H9 (cell line): ENCODE data around the gene IRAK1BP1. TPM values are rescaled to one million over a fixed set of nuclear protein-coding genes. Genes with fewer than 3 reads are reported as not detected.

Source experiments
- DNase-seq: peaks from one replicate; pipeline ENCODE4 v3.0.0-alpha.2; 2017
- H2AFZ ChIP-seq: one replicate; pipeline ENCODE4 v1.6.1; 2013; ENCODE audit warnings: mild to moderate bottlenecking, low read length, control low read depth, moderate library complexity
- H2AK5ac ChIP-seq: 2 replicates; pipeline ENCODE4 v1.6.1; 2013; ENCODE audit warnings: low read length, control low read depth, mixed read lengths; ENCODE audit not compliant: insufficient read length
- H2BK120ac ChIP-seq: one replicate; pipeline ENCODE4 v1.6.1; 2013; ENCODE audit warnings: low read depth, mild to moderate bottlenecking, low read length, control low read depth, inconsistent platforms; ENCODE audit not compliant: poor library complexity, severe bottlenecking
- H2BK12ac ChIP-seq: 2 replicates; pipeline ENCODE4 v1.6.1; 2013; ENCODE audit warnings: low read length, control low read depth, mixed read lengths, low read depth; ENCODE audit not compliant: insufficient read length
- H2BK15ac ChIP-seq: 2 replicates; pipeline ENCODE4 v1.6.1; 2013; ENCODE audit warnings: low read depth, low read length, control low read depth
- H2BK20ac ChIP-seq: one replicate; pipeline ENCODE4 v1.6.1; 2013; ENCODE audit warnings: low read depth, mild to moderate bottlenecking, low read length, control low read depth, inconsistent platforms; ENCODE audit not compliant: poor library complexity, severe bottlenecking
- H2BK5ac ChIP-seq: 2 replicates; pipeline ENCODE4 v1.6.1; 2013; ENCODE audit warnings: low read length, control low read depth, mixed read lengths; ENCODE audit not compliant: insufficient read length
- H3K14ac ChIP-seq: 2 replicates; pipeline ENCODE4 v1.6.1; 2013; ENCODE audit warnings: low read length, control low read depth; ENCODE audit not compliant: insufficient read depth
- H3K18ac ChIP-seq: 2 replicates; pipeline ENCODE4 v1.6.1; 2013; ENCODE audit warnings: low read depth, mild to moderate bottlenecking, mixed read lengths, low read length, control low read depth; ENCODE audit not compliant: insufficient read length
- H3K23ac ChIP-seq: 2 replicates; pipeline ENCODE4 v1.6.1; 2013; ENCODE audit warnings: low read length, control low read depth, mixed read lengths, low read depth; ENCODE audit not compliant: insufficient read length
- H3K23me2 ChIP-seq: 2 replicates; pipeline ENCODE4 v1.6.1; 2013; ENCODE audit warnings: low read depth, mild to moderate bottlenecking, mixed read lengths, low read length, control low read depth; ENCODE audit not compliant: insufficient read length, poor library complexity, severe bottlenecking
- H3K27ac ChIP-seq: 2 replicates; pipeline ENCODE4 v1.5.1; 2013; ENCODE audit warnings: low read length, control low read depth, mixed read lengths, low read depth; ENCODE audit not compliant: insufficient read length
- H3K27me3 ChIP-seq: 2 replicates; pipeline ENCODE4 v1.6.1; 2013; ENCODE audit warnings: low read length, control low read depth, inconsistent platforms; ENCODE audit not compliant: insufficient read depth
- H3K4ac ChIP-seq: 2 replicates; pipeline ENCODE4 v1.6.1; 2013; ENCODE audit warnings: low read depth, mild to moderate bottlenecking, control low read depth, inconsistent platforms, low read length, moderate library complexity
- H3K4me1 ChIP-seq: 2 replicates; pipeline ENCODE4 v1.6.1; 2013; ENCODE audit warnings: low read length, control low read depth, inconsistent platforms; ENCODE audit not compliant: insufficient read depth
- H3K4me2 ChIP-seq: 2 replicates; pipeline ENCODE4 v1.6.1; 2013; ENCODE audit warnings: low read length, control low read depth, mixed read lengths; ENCODE audit not compliant: insufficient read length, insufficient read depth
- H3K56ac ChIP-seq: 2 replicates; pipeline ENCODE4 v1.6.1; 2013; ENCODE audit warnings: low read depth, mild to moderate bottlenecking, mixed read lengths, low read length, control low read depth; ENCODE audit not compliant: insufficient read length
- H3K79me1 ChIP-seq: 2 replicates; pipeline ENCODE4 v1.6.1; 2013; ENCODE audit warnings: low read depth, mild to moderate bottlenecking, moderate library complexity, low read length, control low read depth, inconsistent platforms; ENCODE audit not compliant: insufficient read depth, poor library complexity, severe bottlenecking
- H3K79me2 ChIP-seq: 2 replicates; pipeline ENCODE4 v1.6.1; 2013; ENCODE audit warnings: low read length, control low read depth, inconsistent platforms; ENCODE audit not compliant: insufficient read depth
- H3K9ac ChIP-seq: 2 replicates; pipeline ENCODE4 v1.6.1; 2013; ENCODE audit warnings: low read length, control low read depth, mixed read lengths; ENCODE audit not compliant: insufficient read length; ENCODE audit errors: extremely low read depth
- H3K9me3 ChIP-seq: one replicate; pipeline ENCODE4 v1.6.1; 2013; ENCODE audit warnings: low read depth, low read length, inconsistent platforms; ENCODE audit not compliant: control insufficient read depth
- H3T11ph ChIP-seq: one replicate; pipeline ENCODE4 v1.6.1; 2013; ENCODE audit warnings: mild to moderate bottlenecking, low read length, control low read depth, inconsistent platforms
- H4K20me1 ChIP-seq: one replicate; pipeline ENCODE4 v1.6.1; 2013; ENCODE audit not compliant: control insufficient read depth, insufficient read length, insufficient read depth
- H4K5ac ChIP-seq: 2 replicates; pipeline ENCODE4 v1.6.1; 2013; ENCODE audit warnings: low read depth, mild to moderate bottlenecking, mixed read lengths, low read length, control low read depth; ENCODE audit not compliant: insufficient read length
- H4K8ac ChIP-seq: replicated peaks from 2 replicates; pipeline ENCODE4 v1.6.1; 2013; ENCODE audit warnings: low read length, control low read depth, mixed read lengths, low read depth; ENCODE audit not compliant: insufficient read length
- H4K91ac ChIP-seq: 2 replicates; pipeline ENCODE4 v1.6.1; 2013; ENCODE audit warnings: low read depth, mild to moderate bottlenecking, moderate library complexity, mixed read lengths, low read length, control low read depth; ENCODE audit not compliant: insufficient read length
- H3K27ac Mint-ChIP-seq, 3 experiments: 2 replicates in 2 of 3; 3 replicates in 1 of 3; pipeline ENCODE4 v1.8.0; 2020 to 2021; ENCODE audit warnings: mixed read lengths in 3 of 3, mild to moderate bottlenecking in 1 of 3, moderate library complexity in 1 of 3
- H3K27me3 Mint-ChIP-seq: 2 replicates; pipeline ENCODE4 v1.8.0; 2021; ENCODE audit warnings: low read depth, mild to moderate bottlenecking, moderate library complexity, mixed read lengths
- H3K36me3 Mint-ChIP-seq, 3 experiments: 2 replicates in 2 of 3; 3 replicates in 1 of 3; pipeline ENCODE4 v1.8.0; 2020 to 2021; ENCODE audit warnings: low read depth in 3 of 3, mixed read lengths in 3 of 3; ENCODE audit not compliant: insufficient read depth in 1 of 3
- H3K4me1 Mint-ChIP-seq, 2 experiments: 2 replicates each; pipeline ENCODE4 v1.8.0; 2020; ENCODE audit warnings: mixed read lengths in 2 of 2
- H3K4me3 Mint-ChIP-seq, 2 experiments: 2 replicates in 1 of 2; 3 replicates in 1 of 2; pipeline ENCODE4 v1.8.0; 2020 to 2021; ENCODE audit warnings: mild to moderate bottlenecking in 2 of 2, mixed read lengths in 2 of 2, moderate library complexity in 1 of 2
- H3K9me3 Mint-ChIP-seq, 2 experiments: 2 replicates in 1 of 2; 3 replicates in 1 of 2; pipeline ENCODE4 v1.8.0; 2020; ENCODE audit warnings: mild to moderate bottlenecking in 2 of 2, mixed read lengths in 2 of 2, moderate library complexity in 1 of 2
- WGBS: extraction: QIAGEN DNeasy Blood & Tissue Kit; methylation state at CpG from one replicate; pipeline ENCODE4 v1.1.7; 2013; ENCODE audit warnings: missing lambda C conversion rate, low lambda C conversion rate, mixed read lengths; ENCODE audit not compliant: insufficient read length; ENCODE audit errors: extremely low coverage; 5-methylcytosine and 5-hydroxymethylcytosine counted together
- total RNA-seq: library from RNA; stranded (reverse); gene quantifications from 2 replicates; pipeline ENCODE4 v1.2.1, GENCODE V29; 2021
- TF ChIP-seq, protein P1 (sequence below): fragments of 200-600 bp; sonication (generic); conservative IDR thresholded peaks from 3 replicates; pipeline ENCODE4 v1.8.0; 2021; ENCODE audit warnings: antibody characterized with exemption, mild to moderate bottlenecking

The IRAK1BP1 gene
- total RNA-seq, 1 experiment from 2014 or later, result 3.8 TPM

GRCh38 chr6:78829407-78829806 lies 37.9 kb upstream of the IRAK1BP1 start:
- Histone ChIP-seq H4K5ac (no peak overlapping the region), H3K18ac (no peak overlapping the region), H3K79me1 (no peaks in the 10 kb centered on the region), H3K4me2 (no peak overlapping the region), H3K23me2 (no peaks in the 10 kb centered on the region), H2AFZ (no peak overlapping the region), H4K8ac (no peak overlapping the region), H3K4ac (no peak overlapping the region), H3T11ph (no peak overlapping the region), H4K20me1 (no peaks in the 10 kb centered on the region), H3K14ac (no peak overlapping the region), H3K4me1 (no peaks in the 10 kb centered on the region), H2BK15ac (no peak overlapping the region), H4K91ac (no peak overlapping the region), H2BK20ac (no peak overlapping the region), H3K27ac (no peak overlapping the region), H3K9me3 (no peaks in the 10 kb centered on the region), H3K23ac (no peak overlapping the region), H2BK120ac (no peak overlapping the region), H2BK5ac (no peak overlapping the region), H3K27me3 (no peaks in the 10 kb centered on the region), H3K9ac (no peak overlapping the region), H3K56ac (no peak overlapping the region), H3K79me2 (no peaks in the 10 kb centered on the region), H2AK5ac (no peak overlapping the region), H2BK12ac (no peak overlapping the region)
- no peak overlapping the region for H3K27ac Mint-ChIP-seq
- no peaks in the 10 kb centered on the region for H3K4me1 Mint-ChIP-seq
- DNase-seq, result no peak
- H3K36me3 Mint-ChIP-seq, result no peaks in the 10 kb centered on the region
- no peaks in the 10 kb centered on the region for H3K9me3 Mint-ChIP-seq
- H3K27me3 Mint-ChIP-seq, result peaks cover 7% of the 10 kb centered on the region
- H3K4me3 Mint-ChIP-seq, result no peak overlapping the region
- TF ChIP-seq, protein P1, sequence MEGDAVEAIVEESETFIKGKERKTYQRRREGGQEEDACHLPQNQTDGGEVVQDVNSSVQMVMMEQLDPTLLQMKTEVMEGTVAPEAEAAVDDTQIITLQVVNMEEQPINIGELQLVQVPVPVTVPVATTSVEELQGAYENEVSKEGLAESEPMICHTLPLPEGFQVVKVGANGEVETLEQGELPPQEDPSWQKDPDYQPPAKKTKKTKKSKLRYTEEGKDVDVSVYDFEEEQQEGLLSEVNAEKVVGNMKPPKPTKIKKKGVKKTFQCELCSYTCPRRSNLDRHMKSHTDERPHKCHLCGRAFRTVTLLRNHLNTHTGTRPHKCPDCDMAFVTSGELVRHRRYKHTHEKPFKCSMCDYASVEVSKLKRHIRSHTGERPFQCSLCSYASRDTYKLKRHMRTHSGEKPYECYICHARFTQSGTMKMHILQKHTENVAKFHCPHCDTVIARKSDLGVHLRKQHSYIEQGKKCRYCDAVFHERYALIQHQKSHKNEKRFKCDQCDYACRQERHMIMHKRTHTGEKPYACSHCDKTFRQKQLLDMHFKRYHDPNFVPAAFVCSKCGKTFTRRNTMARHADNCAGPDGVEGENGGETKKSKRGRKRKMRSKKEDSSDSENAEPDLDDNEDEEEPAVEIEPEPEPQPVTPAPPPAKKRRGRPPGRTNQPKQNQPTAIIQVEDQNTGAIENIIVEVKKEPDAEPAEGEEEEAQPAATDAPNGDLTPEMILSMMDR, result no peak
- WGBS, result no CpG with 5 or more reads among the region's 3 CpGs
